Measurements from ENCODE around the gene IDH3G.
"Not testable (repeated sequence)": the region's sequence is repeated elsewhere in the genome, so short reads cannot be mapped to it uniquely, and the experiment has no call there.

IDH3G gene

GRCh38 chrX:153762626-153763173 is 31.5 kb downstream of the IDH3G start:
- no peak for DNase-seq (ENCODE audit: low read depth)

GRCh38 chrX:153761863-153762262 is 32.3 kb downstream of the IDH3G start:
- DNase-seq (ENCODE audit: low read depth) = no peak

GRCh38 chrX:153755136-153755535 is 39.0 kb downstream of the IDH3G start:
- no peak for DNase-seq (ENCODE audit: low read depth)

- no peak for DNase-seq (ENCODE audit: low read depth)
Observed at GRCh38 chrX:153750127-153750774, 43.9 kb downstream of the IDH3G start.

GRCh38 chrX:153749017-153749416 is 45.2 kb downstream of the IDH3G start:
- not testable (repeated sequence) for DNase-seq (ENCODE audit: low read depth)

GRCh38 chrX:153746991-153747390 is 47.2 kb downstream of the IDH3G start:
- not testable (repeated sequence) for DNase-seq (ENCODE audit: low read depth)

- no peak for DNase-seq (ENCODE audit: low read depth)
Observed at GRCh38 chrX:153746359-153746758, 47.8 kb downstream of the IDH3G start.

GRCh38 chrX:153745067-153745433 is 49.1 kb downstream of the IDH3G start:
- not testable (repeated sequence) for DNase-seq (ENCODE audit: low read depth)

- no peak for DNase-seq (ENCODE audit: low read depth)
Observed at GRCh38 chrX:153744210-153745066, 49.7 kb downstream of the IDH3G start.

GRCh38 chrX:153743468-153744209 is 50.5 kb downstream of the IDH3G start:
- not testable (repeated sequence) for DNase-seq (ENCODE audit: low read depth)

GRCh38 chrX:153742796-153743467 is 51.2 kb downstream of the IDH3G start:
- not testable (repeated sequence) for DNase-seq (ENCODE audit: low read depth)

- not testable (repeated sequence) for DNase-seq (ENCODE audit: low read depth)
Observed at GRCh38 chrX:153742111-153742510, 52.1 kb downstream of the IDH3G start.

- no peak for DNase-seq (ENCODE audit: low read depth)
Observed at GRCh38 chrX:153741446-153741845, 52.7 kb downstream of the IDH3G start.

GRCh38 chrX:153740631-153741222 is 53.4 kb downstream of the IDH3G start:
- DNase-seq (ENCODE audit: low read depth) = no peak

- DNase-seq (ENCODE audit: low read depth) = no peak
Observed at GRCh38 chrX:153739754-153740486, 54.3 kb downstream of the IDH3G start.

GRCh38 chrX:153738056-153738605 is 56.0 kb downstream of the IDH3G start:
- no peak for DNase-seq (ENCODE audit: low read depth)

GRCh38 chrX:153736871-153737441 is 57.2 kb downstream of the IDH3G start:
- no peak for DNase-seq (ENCODE audit: low read depth)

GRCh38 chrX:153736071-153736820 is 57.9 kb downstream of the IDH3G start:
- no peak for DNase-seq (ENCODE audit: low read depth)

All from activated T-helper 9 cell treated with anti-CD3 and anti-CD28 coated beads, Interleukin-2, amount 50 U/mL, for 16 hours (primary cell).